Measurements from ENCODE around the gene SND1.

GRCh38 chr7:127769137-127769536 is 117.1 kb downstream of the SND1 start:
- TF ChIP-seq, protein P1, sequence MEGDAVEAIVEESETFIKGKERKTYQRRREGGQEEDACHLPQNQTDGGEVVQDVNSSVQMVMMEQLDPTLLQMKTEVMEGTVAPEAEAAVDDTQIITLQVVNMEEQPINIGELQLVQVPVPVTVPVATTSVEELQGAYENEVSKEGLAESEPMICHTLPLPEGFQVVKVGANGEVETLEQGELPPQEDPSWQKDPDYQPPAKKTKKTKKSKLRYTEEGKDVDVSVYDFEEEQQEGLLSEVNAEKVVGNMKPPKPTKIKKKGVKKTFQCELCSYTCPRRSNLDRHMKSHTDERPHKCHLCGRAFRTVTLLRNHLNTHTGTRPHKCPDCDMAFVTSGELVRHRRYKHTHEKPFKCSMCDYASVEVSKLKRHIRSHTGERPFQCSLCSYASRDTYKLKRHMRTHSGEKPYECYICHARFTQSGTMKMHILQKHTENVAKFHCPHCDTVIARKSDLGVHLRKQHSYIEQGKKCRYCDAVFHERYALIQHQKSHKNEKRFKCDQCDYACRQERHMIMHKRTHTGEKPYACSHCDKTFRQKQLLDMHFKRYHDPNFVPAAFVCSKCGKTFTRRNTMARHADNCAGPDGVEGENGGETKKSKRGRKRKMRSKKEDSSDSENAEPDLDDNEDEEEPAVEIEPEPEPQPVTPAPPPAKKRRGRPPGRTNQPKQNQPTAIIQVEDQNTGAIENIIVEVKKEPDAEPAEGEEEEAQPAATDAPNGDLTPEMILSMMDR (tag by site-specific recombination; IDR thresholded peaks at IDR 0.05) = no peak
- TF ChIP-seq KLF10 (tag by site-specific recombination; IDR thresholded peaks at IDR 0.05) (no peak), ZNF555 (tag by site-specific recombination; conservative IDR thresholded peaks at IDR 0.05) (no peak), ZNF10 (tag by site-specific recombination; IDR thresholded peaks at IDR 0.05) (no peak), REST (tag by site-specific recombination; IDR thresholded peaks at IDR 0.05) (no peak), ZSCAN23 (tag by site-specific recombination; IDR thresholded peaks at IDR 0.05) (no peak), ZNF670 (tag by site-specific recombination; IDR thresholded peaks at IDR 0.05; ENCODE audit: low read depth) (no peak), BCL6B (tag by site-specific recombination; IDR thresholded peaks at IDR 0.05) (no peak), ZEB2 (tag by site-specific recombination; IDR thresholded peaks at IDR 0.05) (no peak), KLF16 (tag by site-specific recombination; IDR thresholded peaks at IDR 0.05) (no peak)
- TF ChIP-seq, protein P2, sequence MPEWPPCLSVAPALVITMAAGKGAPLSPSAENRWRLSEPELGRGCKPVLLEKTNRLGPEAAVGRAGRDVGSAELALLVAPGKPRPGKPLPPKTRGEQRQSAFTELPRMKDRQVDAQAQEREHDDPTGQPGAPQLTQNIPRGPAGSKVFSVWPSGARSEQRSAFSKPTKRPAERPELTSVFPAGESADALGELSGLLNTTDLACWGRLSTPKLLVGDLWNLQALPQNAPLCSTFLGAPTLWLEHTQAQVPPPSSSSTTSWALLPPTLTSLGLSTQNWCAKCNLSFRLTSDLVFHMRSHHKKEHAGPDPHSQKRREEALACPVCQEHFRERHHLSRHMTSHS (tag by site-specific recombination; IDR thresholded peaks at IDR 0.05) = no peak
